Esophagus squamous epithelium (tissue), 5 donors: ENCODE measurements around the gene CACNG4. TPM values are rescaled to one million over a fixed set of nuclear protein-coding genes. Genes with fewer than 3 reads are reported as not detected.

Source experiments
- DNase-seq: peaks from one replicate; lab custom pipeline; 2025; lab: John Stamatoyannopoulos, UW
- H3K27ac ChIP-seq, 4 donors: fragments of 200-600 bp; sonication (generic); one replicate each; pipeline ENCODE4 v1.5.1; 2016 to 2019; ENCODE audit warnings: mild to moderate bottlenecking in 1 of 4
- H3K27me3 ChIP-seq, 4 donors: fragments of 200-600 bp; sonication (generic); 1 replicate in 3 of 4; 2 replicates in 1 of 4; pipeline versions ENCODE4 v1.5.1 to v1.6.0; 2017 to 2021; ENCODE audit warnings: antibody characterized with exemption in 1 of 4
- H3K36me3 ChIP-seq, 3 donors: fragments of 200-600 bp; sonication (generic); one replicate each; pipeline ENCODE4 v1.5.1; 2016 to 2019
- H3K4me1 ChIP-seq, 3 donors: fragments of 200-600 bp; sonication (generic); one replicate each; pipeline ENCODE4 v1.5.1; 2017 to 2019
- H3K4me3 ChIP-seq, 4 donors: fragments of 200-600 bp; sonication (generic); 1 replicate in 3 of 4; 2 replicates in 1 of 4; pipeline ENCODE4 v1.5.1; 2016 to 2019; ENCODE audit warnings: mild to moderate bottlenecking in 2 of 4, moderate library complexity in 1 of 4
- H3K9me3 ChIP-seq, 3 donors: fragments of 200-600 bp; sonication (generic); one replicate each; pipeline ENCODE4 v1.5.1; 2016 to 2019
- POLR2A ChIP-seq, 4 donors: fragments of 450-650 bp; IDR thresholded peaks; one replicate each; pipeline ENCODE4 v1.6.1; 2017; ENCODE audit warnings: antibody characterized with exemption in 4 of 4, mild to moderate bottlenecking in 4 of 4, moderate library complexity in 3 of 4
- WGBS, 2 donors: methylation state at CpG; one replicate each; pipeline ENCODE4 v1.1.5; 2018; 5-methylcytosine and 5-hydroxymethylcytosine counted together
- intact Hi-C: fragments of 100-400 bp; cut with DNase I; formaldehyde crosslinking; loops from one replicate; pipeline ENCODE4 v1.15.0; 2022
- total RNA-seq, 4 donors: library from RNA; depleted of rRNA; stranded (reverse); fragments of >200 nt; gene quantifications; one replicate each; pipeline ENCODE4 v1.1.0, GENCODE V29; 2016
- TF ChIP-seq, protein P1 (sequence below), 6 experiments: fragments of 450-650 bp in 4 of 6; fragments of 200-600 bp in 2 of 6; sonication (generic) in 2 of 6; IDR thresholded peaks; one replicate each; pipeline ENCODE4 v1.5.1; 2016 to 2019; ENCODE audit warnings: antibody characterized with exemption in 6 of 6, mild to moderate bottlenecking in 4 of 6, moderate library complexity in 4 of 6
- donor health status: DM: yes; HTN: yes; CAD: no.

Gene CACNG4
- total RNA-seq, 4 donors from 2014 or later = 0.08 to 0.38 (median 0.31) TPM; not detected in 1

DNA sequence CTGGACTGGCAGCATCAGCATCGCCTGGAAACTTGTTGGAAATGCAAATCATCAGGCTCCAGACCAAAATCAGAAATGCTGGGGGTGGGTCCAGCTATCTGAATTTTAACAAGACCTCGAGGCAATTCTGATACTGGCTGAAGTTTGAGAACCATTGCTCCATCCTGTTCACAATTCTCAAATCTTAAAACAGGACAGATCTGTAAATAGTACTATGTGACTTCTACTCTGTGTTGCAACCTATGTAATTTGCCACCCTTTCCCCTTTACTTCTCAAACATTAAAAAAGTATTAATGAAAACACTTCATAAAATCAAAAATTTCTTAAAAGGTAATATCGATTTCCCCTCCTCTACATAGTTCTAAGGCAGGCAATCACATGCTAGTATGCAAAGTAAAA is 108.4 kb downstream of the CACNG4 start:
- Histone ChIP-seq H3K4me1 (no peaks in the 10 kb centered on the region), H3K27ac (no peak overlapping the region), H3K36me3 (peaks cover 0 to 36% (median 0%) of the 10 kb centered on the region in 3 donors), H3K9me3 (no peaks in the 10 kb centered on the region), H3K4me3 (no peak overlapping the region), H3K27me3 (no peaks in the 10 kb centered on the region)
- no peak for TF ChIP-seq POLR2A (IDR thresholded peaks at IDR 0.05)
- TF ChIP-seq, protein P1, sequence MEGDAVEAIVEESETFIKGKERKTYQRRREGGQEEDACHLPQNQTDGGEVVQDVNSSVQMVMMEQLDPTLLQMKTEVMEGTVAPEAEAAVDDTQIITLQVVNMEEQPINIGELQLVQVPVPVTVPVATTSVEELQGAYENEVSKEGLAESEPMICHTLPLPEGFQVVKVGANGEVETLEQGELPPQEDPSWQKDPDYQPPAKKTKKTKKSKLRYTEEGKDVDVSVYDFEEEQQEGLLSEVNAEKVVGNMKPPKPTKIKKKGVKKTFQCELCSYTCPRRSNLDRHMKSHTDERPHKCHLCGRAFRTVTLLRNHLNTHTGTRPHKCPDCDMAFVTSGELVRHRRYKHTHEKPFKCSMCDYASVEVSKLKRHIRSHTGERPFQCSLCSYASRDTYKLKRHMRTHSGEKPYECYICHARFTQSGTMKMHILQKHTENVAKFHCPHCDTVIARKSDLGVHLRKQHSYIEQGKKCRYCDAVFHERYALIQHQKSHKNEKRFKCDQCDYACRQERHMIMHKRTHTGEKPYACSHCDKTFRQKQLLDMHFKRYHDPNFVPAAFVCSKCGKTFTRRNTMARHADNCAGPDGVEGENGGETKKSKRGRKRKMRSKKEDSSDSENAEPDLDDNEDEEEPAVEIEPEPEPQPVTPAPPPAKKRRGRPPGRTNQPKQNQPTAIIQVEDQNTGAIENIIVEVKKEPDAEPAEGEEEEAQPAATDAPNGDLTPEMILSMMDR (IDR thresholded peaks at IDR 0.05) = no peak
- no peak for DNase-seq
- intact Hi-C loops = no loop called here
- 81 to 84% methylated on average over 3 of the region's 3 CpGs for WGBS, 2 donors

DNA sequence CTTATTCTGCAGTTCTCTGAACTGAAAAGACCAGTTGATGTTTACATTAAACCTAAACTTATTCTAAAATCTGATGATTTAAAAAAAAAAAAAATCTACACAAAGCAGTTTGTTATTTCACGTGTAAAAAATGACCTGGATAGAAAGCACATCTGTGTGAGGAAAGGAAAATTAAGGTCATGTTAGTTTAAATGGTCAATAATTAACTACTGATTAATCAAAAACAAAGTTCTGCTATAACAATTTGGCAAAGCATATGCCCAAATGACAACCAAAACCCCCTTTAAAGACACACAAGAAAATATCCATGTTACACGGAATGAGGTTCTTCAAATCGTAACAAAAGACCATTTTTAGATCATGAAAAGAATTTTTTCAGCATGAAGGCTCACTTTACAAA is 110.3 kb downstream of the CACNG4 start:
- Histone ChIP-seq H3K9me3 (no peaks in the 10 kb centered on the region), H3K4me3 (no peak overlapping the region), H3K27me3 (no peaks in the 10 kb centered on the region), H3K4me1 (no peaks in the 10 kb centered on the region), H3K36me3 (peaks cover 3 to 43% (median 4%) of the 10 kb centered on the region in 3 donors), H3K27ac (no peak overlapping the region)
- TF ChIP-seq, protein P1 (IDR thresholded peaks at IDR 0.05) = no peak
- TF ChIP-seq POLR2A (IDR thresholded peaks at IDR 0.05) = no peak
- no peak for DNase-seq
- WGBS, 2 donors = 78 to 81% methylated on average over 3 of the region's 3 CpGs
- intact Hi-C loops = no loop called here

DNA sequence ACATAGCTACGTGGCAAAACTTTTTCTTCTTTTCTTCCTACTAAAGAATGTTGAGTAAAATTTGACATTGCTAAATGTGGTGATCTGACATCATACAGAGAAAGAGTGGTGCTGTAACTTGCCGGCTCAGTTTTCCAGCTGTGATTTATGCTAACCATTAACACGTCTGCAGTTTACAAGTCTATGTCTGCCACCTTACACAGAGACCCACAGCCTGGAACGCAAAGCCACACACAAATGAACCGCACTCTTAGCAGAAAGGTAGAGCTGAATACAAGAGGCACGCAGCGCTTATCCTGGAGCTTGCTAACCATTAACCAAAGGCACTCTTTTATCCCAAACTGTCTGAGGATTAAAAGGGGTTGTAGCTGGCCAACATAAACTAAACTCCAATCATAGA is 111.8 kb downstream of the CACNG4 start:
- Histone ChIP-seq H3K27ac (no peak overlapping the region), H3K4me1 (no peaks in the 10 kb centered on the region), H3K4me3 (no peak overlapping the region), H3K27me3 (no peaks in the 10 kb centered on the region), H3K9me3 (no peaks in the 10 kb centered on the region), H3K36me3 (peaks cover 3 to 46% (median 4%) of the 10 kb centered on the region in 3 donors)
- intact Hi-C loops = no loop called here
- no peak for DNase-seq
- TF ChIP-seq, protein P1 (IDR thresholded peaks at IDR 0.05) = no peak
- TF ChIP-seq POLR2A (IDR thresholded peaks at IDR 0.05) = no peak
- 85% methylated on average over 7 of the region's 7 CpGs for WGBS, 2 donors

DNA sequence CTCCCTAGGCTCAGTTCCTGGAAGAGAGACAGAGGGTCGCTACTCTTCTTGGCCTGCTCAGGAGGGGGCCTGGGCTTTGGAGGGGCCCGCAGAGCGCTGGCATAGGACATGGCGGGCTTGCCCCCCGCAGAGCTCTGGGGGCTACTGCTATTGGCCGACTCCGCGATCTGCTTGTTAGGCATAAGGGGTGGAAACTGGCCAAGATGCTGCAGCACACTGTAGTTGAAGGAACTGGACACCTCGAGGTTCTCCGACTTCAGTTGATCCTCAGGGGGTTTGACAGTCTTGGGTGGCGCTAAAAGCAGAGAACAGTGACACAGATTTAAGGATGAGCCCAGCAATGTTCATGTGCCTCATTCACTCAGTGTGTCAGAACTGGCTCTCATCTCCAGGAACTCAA is 113.8 kb downstream of the CACNG4 start:
- Histone ChIP-seq H3K27me3 (no peaks in the 10 kb centered on the region), H3K36me3 (peaks cover 3 to 41% (median 4%) of the 10 kb centered on the region in 3 donors), H3K4me3 (no peak overlapping the region), H3K27ac (no peak overlapping the region), H3K4me1 (no peaks in the 10 kb centered on the region), H3K9me3 (no peaks in the 10 kb centered on the region)
- 95 to 99% methylated on average over 8 to 11 of the region's 11 CpGs for WGBS, 2 donors
- TF ChIP-seq, protein P1 (IDR thresholded peaks at IDR 0.05) = no peak
- TF ChIP-seq POLR2A (IDR thresholded peaks at IDR 0.05) = no peak
- intact Hi-C loops = no loop called here
- no peak for DNase-seq

DNA sequence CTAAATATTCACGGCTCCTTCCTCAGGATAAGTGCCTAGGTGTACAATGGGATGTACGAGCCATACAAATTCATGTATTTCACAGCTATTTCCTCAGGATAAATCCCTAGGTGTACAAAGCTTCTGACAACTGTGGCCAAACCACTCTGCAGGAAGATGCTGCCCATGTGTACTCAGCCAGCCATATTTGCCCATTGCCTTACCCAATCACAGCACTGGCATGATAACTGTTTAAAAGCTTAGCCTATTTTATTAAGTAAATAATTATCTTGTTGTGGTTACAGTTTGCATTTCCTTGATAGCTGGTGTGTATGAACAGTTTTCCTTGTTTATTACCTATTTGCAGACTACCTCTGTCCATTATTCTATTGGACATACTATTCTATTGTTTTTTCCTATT is 115.0 kb downstream of the CACNG4 start:
- H3K36me3 ChIP-seq = peaks cover 3 to 50% (median 4%) of the 10 kb centered on the region in 3 donors
- no peaks in the 10 kb centered on the region for H3K4me1 ChIP-seq

More for the DNA sequence above, 115.0 kb downstream of the CACNG4 start:
- no peak for DNase-seq
- H3K27ac ChIP-seq = no peak overlapping the region
- 93 to 97% methylated on average over 2 of the region's 2 CpGs for WGBS, 2 donors
- no peaks in the 10 kb centered on the region for H3K27me3 ChIP-seq
- no peaks in the 10 kb centered on the region for H3K9me3 ChIP-seq
- no peak overlapping the region for H3K4me3 ChIP-seq
- intact Hi-C loops = no loop called here
- no peak for TF ChIP-seq POLR2A (IDR thresholded peaks at IDR 0.05)
- TF ChIP-seq, protein P1 (IDR thresholded peaks at IDR 0.05) = no peak
